KG1 (cell line): Measurements from ENCODE around the gene SMIM28.

Experiments
- DNase-seq: peaks from one replicate; lab custom pipeline; 2025; lab: John Stamatoyannopoulos, UW

Gene SMIM28

GRCh38 chr6:138430361-138431145, 52.8 kb downstream of the SMIM28 start:
- DNase-seq = no peak

GRCh38 chr6:138431256-138432062, 53.8 kb downstream of the SMIM28 start:
- DNase-seq = no peak

DNA sequence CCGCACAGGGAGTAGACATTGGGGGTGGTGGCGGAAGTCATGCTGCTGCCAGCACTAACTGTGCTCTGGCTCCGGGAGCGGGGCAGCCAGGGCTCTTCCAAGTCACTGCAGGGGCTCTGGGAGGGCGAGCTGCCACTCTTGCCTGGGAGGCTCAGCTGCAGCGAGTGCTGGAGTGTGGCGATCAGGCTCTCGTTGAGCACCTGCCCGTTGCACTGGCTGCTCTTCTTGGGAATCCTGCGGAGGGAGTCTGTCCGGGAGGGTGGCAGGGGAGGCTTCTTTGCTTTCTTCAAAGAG, 54.3 kb downstream of the SMIM28 start:
- no peak for DNase-seq
